H1 (cell line): ENCODE measurements around the gene ZNF750. TPM values are rescaled to one million over a fixed set of nuclear protein-coding genes. Genes with fewer than 3 reads are reported as not detected.
A peak's percentile ranks its signal among the peaks of the same experiment; 100 is the strongest.

Experiments used
- CTCF ChIA-PET: fragments of 300-600 bp; sonication (Branson Sonifier 250); formaldehyde crosslinking; loops from one replicate; lab custom pipeline; 2021; ENCODE audit not compliant: partially characterized antibody; lab: Charles Lee
- POLR2A ChIA-PET: fragments of 300-600 bp; sonication (Branson Sonifier 250); formaldehyde crosslinking; loops from one replicate; lab custom pipeline; 2021; ENCODE audit warnings: inconsistent platforms; ENCODE audit not compliant: partially characterized antibody; lab: Charles Lee
- DNase-seq, 2 experiments: peaks; one replicate each; pipeline versions ENCODE4 v3.0.0 to v3.0.0-alpha.2; 2010 to 2022; ENCODE audit warnings: low spot score in 2 of 2, low read depth in 1 of 2, mixed read lengths in 1 of 2
- FAIRE-seq: peaks from 2 replicates; lab custom pipeline; 2011; peaks lifted over from hg19 to GRCh38; lab: Jason Lieb, UNC
- H2AFZ ChIP-seq: 2 replicates; pipeline ENCODE4 v1.8.1; 2012; ENCODE audit warnings: low read length, inconsistent platforms
- H2AK5ac ChIP-seq: 2 replicates; pipeline ENCODE4 v1.6.1; 2013; ENCODE audit warnings: low read depth, low read length
- H2BK120ac ChIP-seq: replicated peaks from 2 replicates; pipeline ENCODE3; 2013; ENCODE audit warnings: low read depth, low read length, inconsistent platforms
- H2BK12ac ChIP-seq: 2 replicates; pipeline ENCODE4 v1.6.1; 2013; ENCODE audit warnings: low read depth, low read length
- H2BK15ac ChIP-seq: 2 replicates; pipeline ENCODE4 v1.6.1; 2013; ENCODE audit warnings: low read length
- H2BK20ac ChIP-seq: 2 replicates; pipeline ENCODE4 v1.6.1; 2013; ENCODE audit warnings: low read length
- H2BK5ac ChIP-seq: 2 replicates; pipeline ENCODE4 v1.6.1; 2013; ENCODE audit warnings: low read depth, low read length
- H3K14ac ChIP-seq: 2 replicates; pipeline ENCODE4 v1.6.1; 2013; ENCODE audit warnings: inconsistent platforms; ENCODE audit not compliant: insufficient read length
- H3K18ac ChIP-seq: 2 replicates; pipeline ENCODE4 v1.6.1; 2013; ENCODE audit warnings: low read length; ENCODE audit errors: extremely low read depth
- H3K23ac ChIP-seq: 2 replicates; pipeline ENCODE4 v1.6.1; 2013; ENCODE audit warnings: inconsistent platforms; ENCODE audit not compliant: insufficient read length
- H3K23me2 ChIP-seq: 2 replicates; pipeline ENCODE4 v1.6.1; 2013; ENCODE audit warnings: low read depth, low read length
- H3K27ac ChIP-seq: 2 replicates; pipeline ENCODE4 v1.6.1; 2011; ENCODE audit warnings: low read depth, low read length, inconsistent platforms
- H3K27me3 ChIP-seq, 4 experiments: replicated peaks in 1 of 4; 1 replicate in 1 of 4; 2 replicates in 3 of 4; pipeline versions ENCODE4 v1.6.1 to v1.8.1; 2011 to 2013; ENCODE audit warnings: low read length in 3 of 4, mild to moderate bottlenecking in 3 of 4, inconsistent platforms in 2 of 4, mixed read lengths in 2 of 4, moderate library complexity in 1 of 4; ENCODE audit not compliant: control insufficient read depth in 3 of 4, insufficient read depth in 3 of 4; ENCODE audit errors: extremely low read depth in 1 of 4
- H3K36me3 ChIP-seq, 4 experiments: 2 replicates each; pipeline versions ENCODE4 v1.6.1 to v1.8.1; 2011 to 2013; ENCODE audit warnings: mild to moderate bottlenecking in 4 of 4, low read length in 3 of 4, moderate library complexity in 2 of 4, control low read depth in 1 of 4, inconsistent platforms in 1 of 4; ENCODE audit not compliant: insufficient read depth in 4 of 4, control insufficient read depth in 2 of 4
- H3K4ac ChIP-seq: replicated peaks from 2 replicates; pipeline ENCODE3; 2013; ENCODE audit warnings: low read length, low read depth, mixed read lengths, inconsistent platforms; ENCODE audit not compliant: insufficient read length
- H3K4me1 ChIP-seq, 4 experiments: replicated peaks in 1 of 4; 1 replicate in 1 of 4; 2 replicates in 3 of 4; pipeline versions ENCODE4 v1.6.1 to v1.8.1; 2011 to 2013; ENCODE audit warnings: low read length in 3 of 4, inconsistent platforms in 2 of 4, mixed read lengths in 1 of 4; ENCODE audit not compliant: insufficient read depth in 4 of 4, control insufficient read depth in 3 of 4
- H3K4me2 ChIP-seq, 2 experiments: 2 replicates each; pipeline versions ENCODE4 v1.6.1 to v1.8.1; 2011 to 2013; ENCODE audit warnings: low read depth in 2 of 2, low read length in 2 of 2, control low read depth in 1 of 2, inconsistent platforms in 1 of 2, mild to moderate bottlenecking in 1 of 2; ENCODE audit not compliant: insufficient read depth in 1 of 2
- H3K4me3 ChIP-seq, 4 experiments: fragments of 200-600, 300-600 bp in 1 of 4; sonication (generic), shearing (Covaris generic), sonication (Bioruptor Twin) in 1 of 4; 2 replicates each; pipeline versions ENCODE4 v1.5.1 to v1.8.1; 2011 to 2016; ENCODE audit warnings: low read length in 4 of 4, low read depth in 3 of 4, control low read depth in 2 of 4, inconsistent platforms in 2 of 4, mild to moderate bottlenecking in 2 of 4, mixed read lengths in 1 of 4, moderate library complexity in 1 of 4; ENCODE audit not compliant: insufficient read depth in 2 of 4; ENCODE audit errors: extremely low read depth in 1 of 4
- H3K56ac ChIP-seq: replicated peaks from 2 replicates; pipeline ENCODE3; 2013; ENCODE audit warnings: low read depth, mild to moderate bottlenecking, mixed read lengths, low read length, inconsistent platforms; ENCODE audit not compliant: insufficient read length
- H3K79me1 ChIP-seq: 2 replicates; pipeline ENCODE4 v1.6.1; 2013; ENCODE audit warnings: low read depth, low read length, control low read depth
- H3K79me2 ChIP-seq, 2 experiments: 2 replicates each; pipeline versions ENCODE4 v1.6.1 to v1.8.1; 2012 to 2013; ENCODE audit warnings: low read length in 2 of 2, mild to moderate bottlenecking in 2 of 2, inconsistent platforms in 1 of 2; ENCODE audit not compliant: insufficient read depth in 2 of 2, control insufficient read depth in 1 of 2
- H3K9ac ChIP-seq, 4 experiments: replicated peaks in 1 of 4; 1 replicate in 1 of 4; 2 replicates in 3 of 4; pipeline versions ENCODE4 v1.6.1 to v1.8.1; 2011 to 2013; ENCODE audit warnings: low read depth in 3 of 4, low read length in 3 of 4, control low read depth in 2 of 4, mild to moderate bottlenecking in 2 of 4, moderate library complexity in 2 of 4, inconsistent platforms in 1 of 4; ENCODE audit errors: extremely low read depth in 1 of 4
- H3K9me3 ChIP-seq, 2 experiments: 2 replicates each; pipeline versions ENCODE4 v1.6.1 to v1.8.1; 2012 to 2013; ENCODE audit warnings: mild to moderate bottlenecking in 2 of 2, moderate library complexity in 2 of 2, control low read depth in 1 of 2, inconsistent platforms in 1 of 2, low read depth in 1 of 2, low read length in 1 of 2, mixed read lengths in 1 of 2; ENCODE audit not compliant: insufficient read depth in 2 of 2
- H4K20me1 ChIP-seq, 2 experiments: replicated peaks in 1 of 2; 2 replicates each; pipeline versions ENCODE3 to v1.8.1; 2011 to 2013; ENCODE audit warnings: inconsistent platforms in 2 of 2, low read length in 2 of 2, mild to moderate bottlenecking in 1 of 2; ENCODE audit not compliant: insufficient read depth in 2 of 2, control insufficient read depth in 1 of 2
- H4K5ac ChIP-seq: 2 replicates; pipeline ENCODE4 v1.6.1; 2013; ENCODE audit warnings: low read length, low read depth, mixed read lengths, inconsistent platforms; ENCODE audit not compliant: insufficient read length
- H4K8ac ChIP-seq: 2 replicates; pipeline ENCODE4 v1.8.0; 2013; ENCODE audit warnings: mild to moderate bottlenecking, moderate library complexity, low read length, inconsistent platforms; ENCODE audit not compliant: insufficient read depth; ENCODE audit errors: extremely low read depth
- H4K91ac ChIP-seq: replicated peaks from 2 replicates; pipeline ENCODE3; 2013; ENCODE audit warnings: low read length, mixed read lengths, inconsistent platforms; ENCODE audit not compliant: insufficient read length
- ATF3 ChIP-seq: IDR thresholded peaks from 2 replicates; pipeline ENCODE4 v1.6.1; 2011; ENCODE audit warnings: low read depth, mild to moderate bottlenecking, low read length; ENCODE audit not compliant: insufficient read depth
- BACH1 ChIP-seq: IDR thresholded peaks from 2 replicates; pipeline ENCODE4 v1.6.1; 2012; ENCODE audit warnings: low read length, improper control_type of control experiment
- CBX5 ChIP-seq: fragments of 300-800, 300-1000 bp; sonication (generic); IDR thresholded peaks from 2 replicates; pipeline ENCODE4 v1.7.1; 2016; ENCODE audit warnings: antibody characterized with exemption, low read length, low read depth
- CREB1 ChIP-seq: IDR thresholded peaks from 2 replicates; pipeline ENCODE4 v1.6.1; 2012; ENCODE audit warnings: inconsistent platforms
- JUND ChIP-seq: IDR thresholded peaks from 2 replicates; pipeline ENCODE4 v1.6.1; 2011; ENCODE audit warnings: mild to moderate bottlenecking, improper control_type of control experiment, low read length
- NANOG ChIP-seq: IDR thresholded peaks from 2 replicates; pipeline ENCODE4 v1.6.1; 2011; ENCODE audit warnings: low read length, low read depth, mild to moderate bottlenecking, inconsistent platforms; ENCODE audit not compliant: insufficient read depth, poor library complexity, severe bottlenecking
- RBBP5 ChIP-seq: IDR thresholded peaks from 2 replicates; pipeline ENCODE4 v1.7.1; 2012; ENCODE audit warnings: low read depth, mild to moderate bottlenecking, inconsistent platforms, low read length, moderate library complexity, borderline replicate concordance
- SP4 ChIP-seq: IDR thresholded peaks from 2 replicates; pipeline ENCODE4 v1.6.1; 2012; ENCODE audit warnings: low read length, inconsistent platforms
- USF2 ChIP-seq: IDR thresholded peaks from 2 replicates; pipeline ENCODE4 v1.6.1; 2011; ENCODE audit warnings: low read length, improper control_type of control experiment
- WGBS, 2 experiments: shearing (Covaris generic) in 1 of 2; methylation state at CpG; one replicate each; pipeline versions ENCODE4 v1.1.6 to v1.1.7; 2013 to 2015; ENCODE audit warnings: low lambda C conversion rate in 2 of 2, mixed read lengths in 2 of 2, inconsistent platforms in 1 of 2, low coverage in 1 of 2, missing lambda C conversion rate in 1 of 2; ENCODE audit not compliant: insufficient replicate concordance in 2 of 2, insufficient coverage in 1 of 2, insufficient read length in 1 of 2; ENCODE audit errors: extremely low coverage in 1 of 2, missing lambda C conversion rate in 1 of 2; 5-methylcytosine and 5-hydroxymethylcytosine counted together
- polyA plus RNA-seq, 7 experiments: library from polyadenylated mRNA; depleted of rRNA in 3 of 7; stranded (reverse) in 5 of 7; unstranded in 2 of 7; fragments of >200 nt in 5 of 7; fragments of 200-250 nt in 2 of 7; gene quantifications; 1 replicate in 5 of 7; 2 replicates in 1 of 7; 4 replicates in 1 of 7; pipeline versions ENCODE4 v1.2.1 to v1.2.3, GENCODE V29; 2011 to 2013; ENCODE audit warnings: missing spikeins in 2 of 7, mixed read lengths in 2 of 7
- total RNA-seq: library from RNA; stranded (reverse); fragmentation: NEBNext Ultra II Directional; extraction: Animal tissue kit (Norgen Biotek cat#: 25700); gene quantifications from 2 replicates; pipeline ENCODE4 v1.2.1, GENCODE V29; 2021

ZNF750 gene
- total and polyA plus RNA-seq, 2 of the 8 experiments (the other 6 are each of a cell fraction or from before 2014, with no cell fraction given): not detected

GRCh38 chr17:82863383-82863940 lies 23.6 kb upstream of the ZNF750 start:
- no peak overlapping the region for H2AK5ac ChIP-seq
- no peak overlapping the region for H3K4me3 ChIP-seq
- H2BK12ac ChIP-seq: no peak overlapping the region
- H3K9me3 ChIP-seq: no peaks in the 10 kb centered on the region
- WGBS, 2 experiments: 79% methylated on average over 11 of the region's 11 CpGs; no CpG with 5 or more reads in 1 of the 2 experiments
- peaks cover 15% of the 10 kb centered on the region for H3K79me1 ChIP-seq
- no peak overlapping the region for H4K5ac ChIP-seq
- H2BK15ac ChIP-seq: no peak overlapping the region
- no peak overlapping the region for H4K8ac ChIP-seq
- H3K4me1 ChIP-seq: peaks cover 0 to 8% (median 2%) of the 10 kb centered on the region in 4 experiments; a peak in 4 of 7 replicates
- no peak overlapping the region for H2AFZ ChIP-seq
- ChIA-PET CTCF (interaction anchor here (1.3 to 2.2 kb wide), 8 partner anchors 9 to 50 kb away, joined by 3 to 6 read pairs (median 4); no protein-coding TSS in a partner anchor), POLR2A (no interaction called here)
- peak overlapping the region; percentile 53; the same call in 1 of the 2 replicates for H3K27ac ChIP-seq
- FAIRE-seq (no peak), DNase-seq (no peak)
- no peaks in the 10 kb centered on the region for H3K23me2 ChIP-seq
- H3K23ac ChIP-seq: no peak overlapping the region
- H4K20me1 ChIP-seq: peaks cover 7 to 24% of the 10 kb centered on the region in 2 experiments
- H3K79me2 ChIP-seq: peaks cover 0 to 18% of the 10 kb centered on the region in 2 experiments; a peak in 1 of 4 replicates
- H2BK120ac ChIP-seq: no peak overlapping the region
- no peak overlapping the region for H2BK20ac ChIP-seq
- H3K4me2 ChIP-seq: no peak overlapping the region
- no peaks in the 10 kb centered on the region for H3K27me3 ChIP-seq
- no peak overlapping the region; a peak in 1 of 7 replicates for H3K9ac ChIP-seq
- H4K91ac ChIP-seq: no peak overlapping the region
- no peak overlapping the region for H3K56ac ChIP-seq
- H2BK5ac ChIP-seq: no peak overlapping the region
- no peak overlapping the region for H3K14ac ChIP-seq
- no peak for TF ChIP-seq USF2
- no peak for TF ChIP-seq CBX5
- TF ChIP-seq NANOG: no peak
- TF ChIP-seq RBBP5: no peak
- no peak for TF ChIP-seq ATF3
- no peak for TF ChIP-seq CREB1
- no peak for TF ChIP-seq BACH1
- TF ChIP-seq SP4: no peak
- no peak for TF ChIP-seq JUND
- H3K4ac ChIP-seq: no peak overlapping the region
- H3K36me3 ChIP-seq: no peaks in the 10 kb centered on the region
- no peak overlapping the region for H3K18ac ChIP-seq
